Measurements from ENCODE around the gene TXNDC17.

TXNDC17 gene

GRCh38 chr17:6666077-6666521 lies 25.2 kb downstream of the TXNDC17 start:
- peak; percentile 34 for DNase-seq

DNA sequence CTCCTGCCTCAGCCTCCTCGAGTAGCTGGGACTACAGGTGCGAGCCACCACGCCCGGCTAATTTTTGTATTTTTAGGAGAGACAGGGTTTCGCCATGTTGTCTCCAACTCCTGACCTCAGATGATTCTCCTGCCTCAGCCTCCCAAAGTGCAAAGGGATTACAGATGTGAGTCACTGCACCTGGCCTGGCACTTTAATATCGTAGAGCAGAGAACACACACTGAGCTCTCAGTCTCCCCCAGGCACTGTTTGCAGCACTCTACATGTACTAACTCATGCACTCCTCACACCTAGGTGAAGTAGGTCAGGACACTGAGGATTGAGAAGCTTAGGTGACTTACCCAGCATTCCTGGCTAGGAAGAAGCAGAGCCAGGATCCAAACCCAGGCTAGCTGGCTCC lies 25.7 kb downstream of the TXNDC17 start:
- no peak for DNase-seq

DNA sequence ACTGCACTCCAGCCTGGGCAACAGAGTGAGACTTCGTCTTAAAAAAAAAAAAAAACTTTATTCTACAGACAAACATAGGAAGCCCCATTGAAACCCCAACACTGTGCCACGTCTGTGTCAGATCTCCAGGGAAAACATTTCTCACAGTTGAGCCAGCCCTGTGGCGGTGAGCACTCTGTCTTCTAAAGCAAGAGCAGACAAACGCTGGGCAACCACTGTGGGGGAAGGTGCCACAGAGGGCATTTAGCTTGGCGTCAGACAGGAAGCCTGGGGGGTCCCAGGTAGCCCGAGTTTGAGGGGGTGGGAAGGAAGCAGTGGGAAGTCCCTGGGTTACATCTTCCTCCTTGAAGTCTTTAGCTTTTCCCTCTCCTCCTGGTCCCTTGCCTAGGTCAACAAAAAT lies 26.7 kb downstream of the TXNDC17 start:
- no peak for DNase-seq

- DNase-seq, result no peak
Measured at GRCh38 chr17:6668219-6668618, 27.4 kb downstream of the TXNDC17 start.

- no peak for DNase-seq
Measured at GRCh38 chr17:6668727-6669425, 28.0 kb downstream of the TXNDC17 start.

DNA sequence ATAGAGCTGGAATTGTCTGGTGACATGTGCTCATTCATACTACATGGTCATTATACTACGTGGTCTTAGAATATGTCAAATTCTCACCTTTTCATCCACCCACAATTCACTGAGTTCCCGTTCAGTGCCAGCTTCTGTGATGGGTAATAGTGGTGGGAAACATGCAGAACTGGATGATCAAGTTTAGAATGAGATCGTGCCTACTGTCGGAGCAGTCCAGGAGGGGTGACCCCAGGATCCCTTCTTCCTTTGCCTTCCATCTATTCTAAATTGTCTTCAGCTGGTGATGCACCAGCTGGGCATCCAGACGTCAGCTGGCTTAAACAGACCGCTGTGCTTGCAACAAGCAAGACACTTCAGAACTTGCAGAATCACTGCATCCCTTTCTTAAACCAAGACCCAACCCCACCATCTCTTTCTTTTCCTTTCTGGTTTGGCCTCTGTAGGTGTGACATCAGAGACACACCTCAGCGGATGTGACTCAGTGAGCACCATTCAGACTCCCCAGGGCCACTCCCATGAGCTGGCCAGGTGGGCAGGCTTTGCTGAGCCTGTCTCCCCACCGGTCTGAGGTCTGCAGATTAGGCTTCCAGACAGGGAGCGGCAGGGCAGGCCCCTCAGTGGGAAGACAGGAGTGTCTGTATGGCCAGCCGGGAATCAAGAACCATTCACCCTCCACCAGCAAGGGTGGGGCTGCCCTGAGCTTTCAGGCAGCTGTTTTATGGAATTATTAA lies 28.8 kb downstream of the TXNDC17 start:
- DNase-seq, result no peak

GRCh38 chr17:6670571-6670970 lies 29.7 kb downstream of the TXNDC17 start:
- DNase-seq, result no peak

DNA sequence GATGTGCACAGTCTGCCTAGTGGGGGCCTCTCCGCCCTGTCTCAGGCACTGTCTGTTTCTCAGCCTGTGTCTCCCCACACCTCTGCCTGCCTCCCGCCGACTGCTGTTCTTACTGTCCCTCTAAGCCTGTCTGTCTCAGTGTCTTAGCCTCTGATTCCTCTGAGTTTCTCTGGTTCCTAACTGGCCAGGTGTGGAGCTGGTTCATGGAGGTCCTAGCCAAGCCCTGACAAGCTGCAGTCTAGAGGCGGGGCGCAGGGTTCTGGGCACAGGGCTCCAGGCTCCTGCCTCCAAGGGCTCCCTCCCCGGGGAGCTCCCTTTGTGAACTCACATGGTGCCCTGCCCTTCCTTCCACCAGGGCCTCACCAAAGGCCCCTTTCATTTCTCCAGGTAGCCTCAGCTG lies 30.1 kb downstream of the TXNDC17 start:
- no peak for DNase-seq

DNA sequence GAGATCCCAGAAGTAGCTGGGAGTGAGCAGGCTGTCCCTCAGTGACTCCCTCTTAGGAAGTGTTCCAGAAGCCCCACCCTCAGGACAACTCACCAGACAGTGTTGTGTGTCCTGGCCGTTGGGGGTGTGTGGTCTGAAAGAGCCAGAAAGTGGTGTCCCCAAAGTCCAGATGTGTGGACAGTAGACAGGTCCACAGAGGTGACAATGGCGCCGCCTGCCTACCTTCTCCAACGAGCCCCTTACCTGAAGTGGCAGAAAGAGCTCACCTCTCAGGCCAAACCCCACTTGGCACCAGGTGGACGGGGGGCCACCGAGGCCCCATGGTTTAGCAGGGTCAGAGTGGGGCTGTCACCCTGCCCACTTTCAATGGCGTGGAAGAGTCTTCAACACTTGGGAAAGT lies 30.6 kb downstream of the TXNDC17 start:
- DNase-seq, result no peak

- no peak for DNase-seq
Measured at GRCh38 chr17:6674586-6674985, 33.7 kb downstream of the TXNDC17 start.

DNA sequence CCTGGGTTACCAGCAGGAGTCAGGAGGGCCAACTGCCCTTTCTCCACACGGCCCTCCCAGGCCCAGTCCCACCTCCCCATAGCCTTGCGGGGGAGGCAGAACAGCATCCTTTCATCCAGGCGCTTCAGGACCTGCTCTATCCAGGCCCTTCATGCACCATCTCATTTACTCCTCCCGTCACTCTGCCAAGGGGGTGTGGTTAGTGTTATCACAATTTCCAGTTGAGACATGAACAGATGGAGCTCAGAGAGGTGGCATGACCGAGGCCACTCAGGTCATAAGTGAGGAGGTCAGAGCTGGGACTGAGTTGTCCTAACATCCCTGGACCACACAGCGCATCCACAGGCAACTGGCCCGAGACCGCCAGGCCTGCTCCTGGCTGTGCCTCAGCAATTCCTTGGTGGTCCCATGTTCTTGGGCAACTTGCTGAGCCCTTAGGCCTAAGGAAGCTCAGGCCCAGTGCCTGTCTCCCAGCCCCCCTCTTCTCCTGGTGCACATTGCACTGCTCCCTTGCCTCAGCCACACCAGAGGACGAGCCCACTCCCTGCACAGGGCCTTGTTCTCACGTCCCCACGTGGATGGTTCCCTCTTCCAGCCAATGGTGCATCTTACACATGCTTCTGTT lies 34.5 kb downstream of the TXNDC17 start:
- DNase-seq, result no peak

DNA sequence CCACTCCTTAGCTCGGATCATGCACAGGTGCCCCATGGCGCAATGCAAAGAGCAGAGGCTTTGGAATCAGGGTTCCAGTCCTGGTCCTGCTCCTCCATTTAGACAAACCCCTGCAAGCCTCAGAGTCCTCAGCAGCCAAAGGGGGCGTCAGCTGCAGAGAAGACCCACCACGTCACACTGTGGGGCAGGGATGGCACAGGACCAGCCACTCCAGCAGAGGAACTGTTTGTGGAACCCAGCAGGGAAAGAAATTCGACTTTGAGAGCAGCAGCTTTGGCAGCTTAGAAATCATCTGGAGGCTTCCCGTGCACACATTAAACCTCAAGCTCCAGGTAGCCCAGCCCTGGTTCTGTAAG lies 35.9 kb downstream of the TXNDC17 start:
- DNase-seq, result no peak

DNA sequence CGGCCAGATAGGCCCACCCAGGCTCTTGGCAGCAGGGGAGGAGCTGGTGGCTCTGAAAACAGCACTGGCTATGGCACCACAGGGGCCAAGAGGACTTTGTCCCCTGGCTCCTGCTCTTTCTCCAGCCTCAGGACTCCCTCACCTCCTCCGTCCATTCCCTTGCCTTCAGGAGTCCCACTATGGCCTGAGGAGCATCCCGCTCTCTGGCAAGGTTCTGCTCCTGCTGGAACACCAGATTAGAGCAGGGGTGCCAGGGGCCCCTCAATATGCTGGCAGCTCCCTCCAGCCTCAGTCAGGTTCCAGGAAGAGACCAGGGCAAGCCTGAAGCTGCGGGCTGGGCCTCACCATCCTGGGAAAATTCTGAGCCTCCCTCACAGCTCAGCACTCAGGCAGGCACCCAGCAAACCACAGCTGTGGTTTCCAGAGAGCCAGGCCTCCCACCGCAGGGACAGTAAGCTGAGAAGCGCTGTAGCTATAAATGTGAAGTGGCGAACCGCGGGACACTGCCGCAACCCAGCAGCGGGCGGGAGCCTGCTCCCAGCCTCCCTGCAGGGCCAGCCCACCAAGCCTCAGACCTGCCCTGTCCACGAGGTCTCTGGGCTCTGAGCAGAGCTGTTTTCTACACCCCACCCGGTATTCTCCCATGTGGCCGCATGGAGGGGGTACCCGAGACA lies 36.4 kb downstream of the TXNDC17 start:
- DNase-seq, result peak; percentile 6

DNA sequence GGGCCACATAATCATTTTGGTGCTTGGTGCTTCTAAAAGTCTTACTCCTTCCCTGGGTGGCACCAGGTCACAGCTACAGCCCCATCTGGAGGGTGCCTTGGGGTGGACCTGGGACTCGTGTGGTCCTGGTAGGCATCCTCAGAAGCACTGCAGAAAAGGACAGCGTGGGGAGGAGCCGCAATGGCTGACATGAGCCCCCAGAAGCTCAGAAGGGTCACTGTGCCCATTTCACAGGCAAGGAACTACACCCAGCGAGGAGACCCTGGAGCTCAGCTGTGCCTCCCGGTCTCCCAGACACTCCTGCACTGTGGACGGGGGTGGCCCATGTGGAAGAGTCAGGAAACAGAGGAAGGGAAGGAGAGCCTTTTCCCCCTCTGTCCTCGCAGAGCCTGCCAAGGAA lies 37.1 kb downstream of the TXNDC17 start:
- no peak for DNase-seq

- DNase-seq, result no peak
Measured at GRCh38 chr17:6679241-6679640, 38.4 kb downstream of the TXNDC17 start.

- no peak for DNase-seq
Measured at GRCh38 chr17:6681176-6681575, 40.3 kb downstream of the TXNDC17 start.

DNA sequence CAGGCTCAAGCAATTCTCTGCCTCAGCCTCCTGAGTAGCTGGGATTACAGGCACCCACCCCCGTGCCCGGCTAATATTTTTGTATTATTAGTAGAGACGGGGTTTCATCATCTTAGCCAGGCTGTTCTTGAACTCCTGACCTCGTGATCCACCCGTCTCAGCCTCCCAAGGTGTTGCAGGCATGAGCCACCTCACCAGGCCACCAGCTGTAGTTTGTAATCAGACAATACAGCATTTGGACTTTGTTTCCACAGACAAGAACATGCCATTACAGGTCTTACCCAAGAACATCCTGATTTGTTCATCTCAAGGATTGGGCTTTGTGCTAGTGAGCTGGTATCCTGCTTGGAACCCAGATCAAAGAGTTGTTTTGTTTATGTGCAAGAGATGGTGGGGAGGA lies 40.8 kb downstream of the TXNDC17 start:
- no peak for DNase-seq

DNA sequence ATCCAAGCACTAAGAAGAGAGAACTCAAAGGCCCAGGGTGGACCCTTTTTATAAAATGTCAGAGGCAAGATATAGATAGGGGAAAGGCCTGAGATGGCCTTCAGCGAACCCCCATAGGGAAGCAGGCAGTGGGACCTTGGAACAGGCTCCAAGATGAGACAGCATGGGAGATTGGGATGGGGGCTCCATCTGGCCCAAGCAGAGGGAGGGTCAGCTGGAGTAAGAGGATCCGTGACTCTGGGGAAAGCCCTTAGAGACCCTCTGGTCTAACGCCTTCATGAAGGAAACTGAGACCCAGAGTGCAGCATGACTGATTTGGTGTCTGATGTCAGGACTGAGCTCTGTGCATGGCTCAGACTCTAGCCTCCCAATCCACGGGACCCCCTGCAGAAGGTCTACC lies 41.5 kb downstream of the TXNDC17 start:
- no peak for DNase-seq

DNA sequence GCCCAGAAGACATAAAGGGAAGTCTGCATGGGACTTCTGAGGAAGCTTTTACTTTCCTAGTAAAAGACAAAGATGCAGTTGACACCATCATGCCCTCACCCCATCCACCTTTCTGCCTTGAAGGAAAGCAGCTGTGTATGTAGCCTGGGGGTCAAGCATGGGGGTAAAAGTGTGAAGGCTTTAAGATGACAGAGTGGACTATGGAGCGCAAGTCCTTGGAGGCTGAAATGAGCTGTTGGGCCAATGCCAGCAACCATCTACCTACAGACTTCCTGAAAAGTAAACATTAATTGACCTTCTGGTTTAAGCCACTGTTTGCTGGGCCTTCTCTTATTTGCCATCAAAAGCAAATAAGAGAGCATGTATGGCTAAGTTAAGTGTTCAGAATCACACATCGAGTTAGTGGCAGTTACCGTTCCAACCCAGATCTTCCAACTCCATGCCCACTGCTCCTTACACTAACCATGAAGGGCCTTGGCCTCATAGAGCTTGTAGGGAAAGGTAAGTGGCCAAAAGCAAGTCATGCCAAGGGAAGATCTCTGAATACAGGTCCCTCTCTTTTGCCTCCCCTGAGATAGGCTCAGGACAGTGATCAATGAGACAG lies 42.3 kb downstream of the TXNDC17 start:
- no peak for DNase-seq

DNA sequence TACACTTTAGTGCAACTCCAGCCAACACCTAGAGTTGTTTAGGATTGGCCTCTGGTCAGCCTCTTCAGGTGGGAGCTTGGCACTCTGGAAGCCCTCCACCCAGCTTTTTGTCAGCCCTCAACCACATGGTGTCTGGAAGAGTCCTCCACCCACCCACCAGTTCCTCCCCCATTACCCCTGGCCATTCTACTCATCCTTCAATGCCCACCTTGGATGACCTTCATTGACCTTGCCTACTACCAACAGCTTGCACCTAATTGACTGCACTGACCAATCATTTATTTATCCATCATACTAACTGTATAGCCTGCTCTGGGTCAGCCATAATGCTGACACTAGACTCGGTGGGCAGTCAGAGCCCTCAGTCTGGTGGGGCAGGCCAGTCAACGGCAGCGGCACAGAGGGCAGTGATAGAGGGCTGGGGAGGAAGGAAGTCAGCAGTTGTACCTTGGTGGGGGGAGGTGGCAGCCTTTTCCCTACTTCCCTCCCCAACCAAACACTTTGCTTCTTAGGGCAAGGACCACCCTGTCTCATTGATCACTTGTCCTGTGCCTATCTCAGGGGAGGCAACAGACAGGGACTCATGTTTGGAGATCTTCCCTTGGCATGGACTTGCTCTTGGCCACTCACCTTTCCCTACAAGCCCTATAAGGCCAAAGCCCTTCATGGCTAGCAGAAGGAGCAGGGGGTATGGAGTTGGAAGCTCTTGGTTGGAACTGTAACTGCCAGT lies 43.0 kb downstream of the TXNDC17 start:
- no peak for DNase-seq

GRCh38 chr17:6684460-6684783 lies 43.6 kb downstream of the TXNDC17 start:
- DNase-seq, result no peak

DNA sequence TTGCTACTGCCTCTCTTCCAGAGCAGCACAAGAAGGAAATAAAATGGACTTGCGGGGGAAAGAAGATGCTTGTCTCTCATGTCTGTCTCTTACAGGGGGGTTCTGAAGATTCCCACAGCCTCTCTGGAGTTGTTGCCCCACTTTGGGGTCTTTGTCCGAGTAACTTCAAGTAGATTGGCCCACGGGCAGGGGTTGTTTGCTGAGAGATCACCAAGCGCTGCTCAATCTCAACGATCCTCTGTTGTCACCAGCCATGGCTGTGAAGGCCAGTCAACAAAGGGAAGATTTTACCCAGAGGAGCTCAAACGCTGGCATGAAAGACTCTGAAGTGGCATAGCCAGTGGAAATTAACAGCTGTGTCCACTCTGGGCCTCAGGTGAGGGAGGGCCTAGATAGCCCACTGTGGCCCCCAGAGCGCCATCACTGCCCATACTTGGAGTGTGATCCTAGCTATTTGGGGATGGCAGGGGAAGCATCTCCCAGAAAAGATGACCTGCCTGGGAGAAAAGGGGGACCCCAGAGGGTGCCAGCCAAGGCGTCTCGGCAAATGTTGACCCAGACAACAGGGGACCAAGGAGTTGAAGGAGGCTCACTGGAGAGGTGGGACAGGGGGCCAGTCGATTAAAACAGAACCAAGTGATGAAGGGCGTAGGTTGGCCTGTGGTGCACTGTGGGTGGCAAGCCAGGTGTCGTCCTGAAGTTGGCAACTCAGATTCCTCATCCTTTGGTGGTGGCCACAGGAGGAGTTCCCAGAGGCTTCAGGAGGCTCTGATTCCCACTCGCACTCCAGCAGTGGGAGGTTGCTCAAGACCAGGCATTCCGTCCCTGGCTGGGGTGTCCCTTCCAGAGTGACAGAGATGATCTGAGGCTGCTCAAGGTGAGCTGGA lies 44.3 kb downstream of the TXNDC17 start:
- no peak for DNase-seq

Measured in NCI-H345 (cell line).